Mammary epithelial cell (primary cell): ENCODE data around the gene ABI1.

Source experiments
- CTCF ChIP-seq, 2 donors: IDR thresholded peaks in 1 of 2; conservative IDR thresholded peaks in 1 of 2; 2 replicates each; pipeline ENCODE4 v1.5.1; 2011 to 2012; ENCODE audit warnings: inconsistent platforms in 2 of 2, low read length in 2 of 2, mild to moderate bottlenecking in 2 of 2, control low read depth in 1 of 2, low read depth in 1 of 2; ENCODE audit not compliant: insufficient read depth in 1 of 2; ENCODE audit errors: extremely low read depth in 1 of 2
- EZH2 ChIP-seq: IDR thresholded peaks from 2 replicates; pipeline ENCODE4 v1.6.1; 2012; ENCODE audit warnings: low read length, inconsistent platforms, borderline replicate concordance

DNA sequence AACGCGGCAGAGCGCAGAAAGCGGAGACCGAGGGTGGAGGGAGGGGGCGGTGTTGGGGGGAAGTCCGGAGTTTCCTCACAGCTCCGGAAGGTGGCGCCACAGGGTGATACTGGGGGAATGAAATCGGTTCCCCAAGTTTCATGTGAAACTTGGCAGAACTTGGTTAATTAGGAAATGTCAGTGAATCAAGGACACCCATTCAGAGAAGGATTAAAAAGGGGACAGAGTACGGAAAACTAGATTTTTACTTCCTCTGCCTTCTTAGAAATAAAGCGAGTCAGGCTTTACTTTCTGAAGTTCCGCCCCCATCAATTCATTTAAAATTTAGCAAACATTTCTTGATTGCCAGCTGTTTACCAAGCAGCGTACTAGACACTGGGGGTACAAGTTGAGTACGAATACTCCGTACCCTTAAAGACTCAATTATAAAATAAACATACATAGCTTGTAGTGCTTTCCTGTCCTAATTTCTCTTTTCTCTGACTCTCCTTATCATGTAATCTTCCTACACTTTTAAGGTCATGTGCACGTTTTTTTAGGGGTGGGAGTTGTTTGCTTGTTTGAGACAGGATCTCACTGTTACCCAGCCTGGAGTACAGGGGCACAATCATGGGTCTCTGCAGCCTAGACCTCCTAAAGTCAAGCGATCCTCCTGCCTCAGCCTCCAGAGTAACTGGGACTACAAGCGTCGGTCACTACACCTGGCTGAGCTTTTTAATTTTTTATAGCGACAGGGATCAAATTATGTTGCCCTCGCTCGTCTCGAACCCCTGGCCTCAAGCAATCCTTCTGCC lies 644 bp upstream of the ABI1 start:
- TF ChIP-seq CTCF (conservative IDR thresholded peaks at IDR 0.05 in 1 of 2, IDR thresholded peaks at IDR 0.05 in 1 of 2; ENCODE audit: extremely low read depth in 1 of 2, insufficient read depth in 1 of 2, low read depth in 1 of 2, low read length in 2 of 2) (peak; percentile 27 to 72), EZH2 (no peak)
